ENCODE measurements around the gene RASL12.
"Not testable (repeated sequence)": the region's sequence is repeated elsewhere in the genome, so short reads cannot be mapped to it uniquely, and the experiment has no call there.

The RASL12 gene

GRCh38 chr15:65020419-65020818 lies 47.4 kb downstream of the RASL12 start:
- no peak for DNase-seq

GRCh38 chr15:65011198-65011597 lies 56.6 kb downstream of the RASL12 start:
- not testable (repeated sequence) for DNase-seq

GRCh38 chr15:65008983-65009382 lies 58.8 kb downstream of the RASL12 start:
- DNase-seq, result no peak

GRCh38 chr15:65006876-65007275 lies 60.9 kb downstream of the RASL12 start:
- DNase-seq, result no peak

GRCh38 chr15:65004993-65005392 lies 62.8 kb downstream of the RASL12 start:
- DNase-seq, result no peak
